B cell (primary cell): Measurements from ENCODE around the gene SLK. TPM values are rescaled to one million over a fixed set of nuclear protein-coding genes. Genes with fewer than 3 reads are reported as not detected.

Experiments
- ATAC-seq: fragments of 200-7000 bp; cut with Tn5 transposase; one replicate; pipeline ENCODE4 v1.10.0; 2021; ENCODE audit warnings: low read depth, mild to moderate bottlenecking, moderate number of reproducible peaks, moderate library complexity
- CTCF ChIA-PET: fragments of 350-600 bp; sonication (Branson Sonifier 250); formaldehyde crosslinking; loops from one replicate; lab custom pipeline; 2021; ENCODE audit warnings: antibody characterized with exemption, inconsistent platforms; lab: Charles Lee
- POLR2A ChIA-PET: fragments of 350-600 bp; sonication (Branson Sonifier 250); formaldehyde crosslinking; loops from one replicate; lab custom pipeline; 2021; ENCODE audit warnings: antibody characterized with exemption; lab: Charles Lee
- DNase-seq: peaks from one replicate; pipeline ENCODE4 v3.0.0; 2013
- H2AFZ ChIP-seq: 2 replicates; pipeline ENCODE4 v1.6.1; 2012; ENCODE audit warnings: mild to moderate bottlenecking, low read depth, low read length; ENCODE audit not compliant: insufficient read depth, poor library complexity, severe bottlenecking
- H3K27ac ChIP-seq, 2 donors: 1 replicate in 1 of 2; 2 replicates in 1 of 2; pipeline ENCODE4 v1.5.1; 2012 to 2013; ENCODE audit warnings: low read length in 2 of 2, mild to moderate bottlenecking in 2 of 2, moderate library complexity in 1 of 2
- H3K27me3 ChIP-seq, 4 experiments: fragments of 200-600 bp in 1 of 4; sonication (generic) in 1 of 4; replicated peaks in 1 of 4; 1 replicate in 2 of 4; 2 replicates in 2 of 4; pipeline versions ENCODE4 v1.6.1 to v1.7.0; 2013 to 2016; ENCODE audit warnings: low read length in 3 of 4, mild to moderate bottlenecking in 2 of 4, mixed read lengths in 1 of 4, moderate library complexity in 1 of 4; ENCODE audit not compliant: insufficient read depth in 4 of 4, control insufficient read depth in 3 of 4; ENCODE audit errors: control extremely low read depth in 1 of 4
- H3K36me3 ChIP-seq, 2 experiments: replicated peaks in 1 of 2; 1 replicate in 1 of 2; 2 replicates in 1 of 2; pipeline versions ENCODE4 v1.6.1 to v1.7.1; 2013; ENCODE audit warnings: low read length in 1 of 2; ENCODE audit not compliant: insufficient read depth in 2 of 2, control insufficient read depth in 1 of 2; ENCODE audit errors: control extremely low read depth in 1 of 2, extremely low read depth in 1 of 2
- H3K4me1 ChIP-seq, 2 donors: fragments of 200-600 bp in 1 of 2; sonication (generic) in 1 of 2; 1 replicate in 1 of 2; 2 replicates in 1 of 2; pipeline versions ENCODE4 v1.5.1 to v1.6.1; 2013 to 2017; ENCODE audit warnings: low read length in 2 of 2; ENCODE audit not compliant: control insufficient read depth in 2 of 2, insufficient read depth in 2 of 2
- H3K4me2 ChIP-seq: replicated peaks from 2 replicates; pipeline ENCODE3; 2012; ENCODE audit warnings: mild to moderate bottlenecking, low read depth, low read length; ENCODE audit not compliant: poor library complexity, severe bottlenecking
- H3K4me3 ChIP-seq, 5 experiments: fragments of 200-600 bp in 1 of 5; sonication (generic) in 1 of 5; 1 replicate in 3 of 5; 2 replicates in 2 of 5; pipeline versions ENCODE4 v1.5.1 to v1.7.0; 2011 to 2016; ENCODE audit warnings: low read length in 4 of 5, mild to moderate bottlenecking in 4 of 5, low read depth in 2 of 5, control low read depth in 1 of 5, moderate library complexity in 1 of 5; ENCODE audit not compliant: insufficient read depth in 1 of 5; ENCODE audit errors: control extremely low read depth in 1 of 5, extremely low read depth in 1 of 5
- H3K79me2 ChIP-seq: fragments of 200-600 bp; sonication (generic); one replicate; pipeline ENCODE4 v1.6.0; 2016; ENCODE audit warnings: low read length; ENCODE audit not compliant: control insufficient read depth, insufficient read depth
- H3K9ac ChIP-seq: fragments of 200-600 bp; sonication (generic); 2 replicates; pipeline ENCODE4 v1.6.1; 2017; ENCODE audit warnings: mild to moderate bottlenecking, low read length, moderate library complexity
- H3K9me3 ChIP-seq, 3 donors: one replicate each; pipeline versions ENCODE4 v1.6.1 to v1.7.1; 2013; ENCODE audit warnings: low read length in 2 of 3; ENCODE audit not compliant: control insufficient read depth in 2 of 3, insufficient read depth in 1 of 3; ENCODE audit errors: control extremely low read depth in 1 of 3
- H4K20me1 ChIP-seq: 2 replicates; pipeline ENCODE4 v1.6.0; 2012; ENCODE audit warnings: mild to moderate bottlenecking, low read length; ENCODE audit not compliant: insufficient read depth, control insufficient read depth, poor library complexity, severe bottlenecking
- H3K27ac Mint-ChIP-seq: one replicate; pipeline ENCODE4 v1.8.0; 2021; ENCODE audit warnings: mixed read lengths
- H3K27me3 Mint-ChIP-seq: one replicate; pipeline ENCODE4 v1.8.0; 2021; ENCODE audit warnings: mixed read lengths
- H3K4me1 Mint-ChIP-seq: one replicate; pipeline ENCODE4 v1.8.0; 2021; ENCODE audit warnings: mixed read lengths
- H3K4me3 Mint-ChIP-seq: one replicate; pipeline ENCODE4 v1.8.0; 2021; ENCODE audit warnings: mixed read lengths
- H3K9me3 Mint-ChIP-seq: one replicate; pipeline ENCODE4 v1.8.0; 2022; ENCODE audit warnings: mixed read lengths; ENCODE audit not compliant: insufficient read depth
- EZH2 ChIP-seq: IDR thresholded peaks from 2 replicates; pipeline ENCODE4 v1.6.1; 2012; ENCODE audit warnings: borderline replicate concordance, low read depth, mild to moderate bottlenecking, moderate library complexity, low read length; ENCODE audit not compliant: insufficient read depth, poor library complexity, severe bottlenecking
- WGBS: methylation state at CpG from one replicate; pipeline ENCODE4 v1.1.5; 2013; ENCODE audit warnings: missing lambda C conversion rate; ENCODE audit not compliant: insufficient coverage; 5-methylcytosine and 5-hydroxymethylcytosine counted together
- intact Hi-C: fragments of 100-400 bp; cut with micrococcal nuclease; formaldehyde crosslinking; loops from one replicate; pipeline ENCODE4 v1.10.0; 2022
- polyA plus RNA-seq: library from polyadenylated mRNA; depleted of rRNA; stranded (reverse); fragments of >200 nt; gene quantifications from 2 replicates; pipeline ENCODE4 v1.2.3, GENCODE V29; 2012
- total RNA-seq, 2 donors: library from RNA; stranded (reverse); fragments of 120-200 nt in 1 of 2; gene quantifications; 1 replicate in 1 of 2; 2 replicates in 1 of 2; pipeline versions ENCODE4 v1.2.3 to v1.2.4, GENCODE V29; 2013 to 2022
- TF ChIP-seq, protein P1 (sequence below): fragments of 200-600 bp; IDR thresholded peaks from one replicate; pipeline ENCODE4 v1.8.0; 2022; ENCODE audit warnings: antibody characterized with exemption, mild to moderate bottlenecking

The SLK gene
- total and polyA plus RNA-seq, 2 donors (not counting 1 experiment from before 2014, with no cell fraction given), result 2.9 to 24.5 TPM

GRCh38 chr10:103929381-103929921 lies 37.5 kb upstream of the SLK start:
- Histone ChIP-seq H3K27me3 (no peaks in the 10 kb centered on the region), H4K20me1 (no peaks in the 10 kb centered on the region), H2AFZ (no peak overlapping the region), H3K9me3 (no peaks in the 10 kb centered on the region), H3K36me3 (no peaks in the 10 kb centered on the region), H3K4me2 (no peak overlapping the region), H3K9ac (no peak overlapping the region), H3K27ac (no peak overlapping the region), H3K4me3 (no peak overlapping the region), H3K4me1 (no peaks in the 10 kb centered on the region), H3K79me2 (no peaks in the 10 kb centered on the region)
- Mint-ChIP-seq H3K4me1 (no peaks in the 10 kb centered on the region), H3K27me3 (no peaks in the 10 kb centered on the region), H3K4me3 (no peak overlapping the region), H3K9me3 (no peaks in the 10 kb centered on the region), H3K27ac (no peak overlapping the region)
- ATAC-seq (no peak), DNase-seq (no peak)
- POLR2A ChIA-PET, result no interaction called here
- no peak for TF ChIP-seq EZH2
- TF ChIP-seq, protein P1, sequence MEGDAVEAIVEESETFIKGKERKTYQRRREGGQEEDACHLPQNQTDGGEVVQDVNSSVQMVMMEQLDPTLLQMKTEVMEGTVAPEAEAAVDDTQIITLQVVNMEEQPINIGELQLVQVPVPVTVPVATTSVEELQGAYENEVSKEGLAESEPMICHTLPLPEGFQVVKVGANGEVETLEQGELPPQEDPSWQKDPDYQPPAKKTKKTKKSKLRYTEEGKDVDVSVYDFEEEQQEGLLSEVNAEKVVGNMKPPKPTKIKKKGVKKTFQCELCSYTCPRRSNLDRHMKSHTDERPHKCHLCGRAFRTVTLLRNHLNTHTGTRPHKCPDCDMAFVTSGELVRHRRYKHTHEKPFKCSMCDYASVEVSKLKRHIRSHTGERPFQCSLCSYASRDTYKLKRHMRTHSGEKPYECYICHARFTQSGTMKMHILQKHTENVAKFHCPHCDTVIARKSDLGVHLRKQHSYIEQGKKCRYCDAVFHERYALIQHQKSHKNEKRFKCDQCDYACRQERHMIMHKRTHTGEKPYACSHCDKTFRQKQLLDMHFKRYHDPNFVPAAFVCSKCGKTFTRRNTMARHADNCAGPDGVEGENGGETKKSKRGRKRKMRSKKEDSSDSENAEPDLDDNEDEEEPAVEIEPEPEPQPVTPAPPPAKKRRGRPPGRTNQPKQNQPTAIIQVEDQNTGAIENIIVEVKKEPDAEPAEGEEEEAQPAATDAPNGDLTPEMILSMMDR, result no peak
- 94% methylated on average over 4 of the region's 7 CpGs for WGBS
- CTCF ChIA-PET, result no interaction called here
- intact Hi-C loops, result no loop called here

DNA sequence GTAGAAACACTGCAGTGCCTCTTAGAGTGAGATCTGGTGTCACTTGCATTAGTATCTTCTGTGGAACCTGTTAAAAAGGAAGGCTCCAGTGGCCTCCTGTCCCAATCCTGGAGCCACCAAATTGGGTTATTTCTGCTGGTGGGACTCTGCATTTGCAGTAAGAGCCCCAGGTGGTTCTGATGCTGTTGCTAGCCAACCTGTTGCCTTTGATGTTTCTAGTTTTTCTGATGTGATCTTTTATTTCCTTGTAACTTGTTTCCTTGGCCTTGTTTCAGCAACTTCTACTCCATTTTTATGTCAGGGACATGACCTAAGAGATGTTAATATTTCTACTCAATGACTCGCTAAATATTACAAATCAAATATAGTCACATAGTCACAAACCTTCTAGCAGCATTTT lies 36.5 kb upstream of the SLK start:
- no peak for DNase-seq
- no peaks in the 10 kb centered on the region for H3K79me2 ChIP-seq
- no peak for ATAC-seq
- POLR2A ChIA-PET, result no interaction called here
- H3K9me3 ChIP-seq, result no peaks in the 10 kb centered on the region
- H4K20me1 ChIP-seq, result no peaks in the 10 kb centered on the region
- Mint-ChIP-seq H3K4me3 (no peak overlapping the region), H3K4me1 (no peaks in the 10 kb centered on the region), H3K27ac (no peak overlapping the region), H3K27me3 (no peaks in the 10 kb centered on the region), H3K9me3 (no peaks in the 10 kb centered on the region)
- TF ChIP-seq, protein P1, result no peak
- TF ChIP-seq EZH2, result no peak
- no peak overlapping the region for H3K27ac ChIP-seq
- intact Hi-C loops, result no loop called here
- no peaks in the 10 kb centered on the region for H3K4me1 ChIP-seq
- H3K9ac ChIP-seq, result no peak overlapping the region
- CTCF ChIA-PET, result no interaction called here
- H3K27me3 ChIP-seq, result no peaks in the 10 kb centered on the region
- no peak overlapping the region for H3K4me2 ChIP-seq
- no CpG with 5 or more reads among the region's 1 CpG for WGBS
- no peak overlapping the region for H3K4me3 ChIP-seq
- H2AFZ ChIP-seq, result no peak overlapping the region
- H3K36me3 ChIP-seq, result no peaks in the 10 kb centered on the region
